Duodenal mucosa (tissue), 2 donors: ENCODE data around the gene POU3F2.

Source experiments
- H3K27ac ChIP-seq: one replicate; pipeline ENCODE4 v1.7.0; 2013; ENCODE audit warnings: low read depth, low read length
- H3K27me3 ChIP-seq, 2 donors: one replicate each; pipeline ENCODE4 v1.7.0; 2013; ENCODE audit warnings: low read length in 2 of 2, control low read depth in 1 of 2; ENCODE audit not compliant: insufficient read depth in 2 of 2, control insufficient read depth in 1 of 2
- H3K36me3 ChIP-seq, 2 donors: one replicate each; pipeline ENCODE4 v1.7.0; 2013; ENCODE audit warnings: low read length in 2 of 2, control low read depth in 1 of 2; ENCODE audit not compliant: insufficient read depth in 2 of 2, control insufficient read depth in 1 of 2
- H3K4me1 ChIP-seq, 2 donors: one replicate each; pipeline ENCODE4 v1.7.0; 2013; ENCODE audit warnings: low read length in 2 of 2, control low read depth in 1 of 2; ENCODE audit not compliant: insufficient read depth in 2 of 2, control insufficient read depth in 1 of 2
- H3K4me3 ChIP-seq, 2 donors: one replicate each; pipeline ENCODE4 v1.7.0; 2013; ENCODE audit warnings: low read length in 2 of 2, low read depth in 1 of 2
- H3K9ac ChIP-seq, 2 donors: one replicate each; pipeline ENCODE4 v1.7.0; 2013; ENCODE audit warnings: low read length in 2 of 2, low read depth in 1 of 2
- H3K9me3 ChIP-seq, 2 donors: one replicate each; pipeline ENCODE4 v1.7.0; 2013; ENCODE audit warnings: low read length in 2 of 2, control low read depth in 1 of 2; ENCODE audit not compliant: control insufficient read depth in 1 of 2

Gene POU3F2

GRCh38 chr6:98834060-98835031 lies at the start of gene POU3F2:
Gene POU3F2, plus strand, starts transcription at chr6:98834574. Its CDS starts 300 bp downstream, at chr6:98834874.
- Histone ChIP-seq H3K27me3 (peaks cover 74 to 82% of the 10 kb centered on the region in 2 donors), H3K36me3 (no peaks in the 10 kb centered on the region), H3K4me1 (peaks cover 10 to 25% of the 10 kb centered on the region in 2 donors), H3K9me3 (no peaks in the 10 kb centered on the region), H3K9ac (no peak within 1 kb of the TSS), H3K4me3 (peak within 1 kb of the TSS; percentile 69 to 72), H3K27ac (no peak within 1 kb of the TSS)

DNA sequence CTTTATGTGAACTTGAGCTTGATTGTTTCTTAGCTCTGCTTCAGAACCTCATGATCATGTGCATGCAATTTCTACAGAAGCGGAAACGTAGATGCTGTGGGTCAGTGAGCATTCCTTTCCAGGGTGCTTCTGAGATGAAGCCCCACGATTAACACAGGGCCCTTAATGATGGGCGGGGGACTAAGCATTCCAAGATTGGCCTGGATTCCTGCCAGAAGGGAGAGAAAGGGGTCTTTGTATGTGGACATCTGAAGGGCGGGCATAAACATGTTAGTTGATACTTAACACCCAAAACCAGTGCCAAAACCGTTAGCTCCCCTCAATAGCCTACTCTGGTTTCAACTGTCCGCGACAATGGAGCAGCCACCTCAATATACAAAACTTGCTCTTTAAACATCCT lies 46.9 kb upstream of the POU3F2 start:
- no peak overlapping the region for H3K9ac ChIP-seq

GRCh38 chr6:98787961-98788360 lies 46.4 kb upstream of the POU3F2 start:
- Histone ChIP-seq H3K4me3 (no peak overlapping the region), H3K9me3 (no peaks in the 10 kb centered on the region), H3K27me3 (no peaks in the 10 kb centered on the region), H3K27ac (no peak overlapping the region), H3K36me3 (no peaks in the 10 kb centered on the region), H3K4me1 (no peaks in the 10 kb centered on the region), H3K9ac (no peak overlapping the region)

More for the DNA sequence above, 46.9 kb upstream of the POU3F2 start:
- Histone ChIP-seq H3K27me3 (no peaks in the 10 kb centered on the region), H3K27ac (no peak overlapping the region), H3K36me3 (no peaks in the 10 kb centered on the region), H3K4me1 (no peaks in the 10 kb centered on the region), H3K9me3 (no peaks in the 10 kb centered on the region), H3K4me3 (no peak overlapping the region)

GRCh38 chr6:98794307-98794842 lies 40.0 kb upstream of the POU3F2 start:
- H3K27ac ChIP-seq: no peak overlapping the region
- H3K9me3 ChIP-seq: no peaks in the 10 kb centered on the region
- no peaks in the 10 kb centered on the region for H3K4me1 ChIP-seq
- no peak overlapping the region for H3K4me3 ChIP-seq
- no peaks in the 10 kb centered on the region for H3K27me3 ChIP-seq
- no peak overlapping the region for H3K9ac ChIP-seq
- no peaks in the 10 kb centered on the region for H3K36me3 ChIP-seq

DNA sequence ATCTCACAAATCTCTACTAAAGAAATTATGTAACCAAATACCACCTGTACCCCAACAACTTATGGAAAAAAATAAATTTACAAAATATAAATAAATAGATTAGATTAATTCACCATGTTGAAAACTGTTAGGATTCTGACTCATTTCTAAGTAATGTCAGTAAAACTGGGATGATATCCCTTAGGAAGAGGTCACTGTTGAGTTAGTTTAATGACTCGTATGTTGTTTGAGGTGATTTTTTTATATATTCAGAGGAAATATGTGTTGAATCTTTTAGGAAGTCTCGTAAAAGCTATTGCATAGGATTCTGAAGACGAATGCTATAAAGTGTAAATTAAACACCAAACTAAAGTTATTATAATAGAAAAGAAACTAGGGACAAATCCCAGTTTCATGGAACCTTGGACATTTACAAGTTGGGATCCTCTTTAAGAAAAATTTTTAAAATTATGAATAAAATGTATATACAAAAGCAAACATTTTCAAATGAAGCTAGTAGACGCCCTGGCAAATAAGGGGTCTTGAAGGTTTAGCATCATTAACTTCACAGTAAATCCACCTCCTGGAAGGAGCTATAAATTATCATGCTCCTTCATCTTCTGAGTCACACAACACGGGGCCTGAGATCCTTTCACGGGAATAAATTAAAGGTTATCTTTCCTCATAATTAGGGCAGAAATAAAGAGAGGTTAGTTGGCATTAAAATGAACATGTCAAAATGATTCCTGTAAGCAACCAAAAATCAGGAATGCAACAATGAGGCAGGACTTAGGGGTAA lies 37.0 kb upstream of the POU3F2 start:
- no peaks in the 10 kb centered on the region for H3K4me1 ChIP-seq
- H3K9me3 ChIP-seq: no peaks in the 10 kb centered on the region
- no peaks in the 10 kb centered on the region for H3K36me3 ChIP-seq
- no peak overlapping the region for H3K27ac ChIP-seq
- no peaks in the 10 kb centered on the region for H3K27me3 ChIP-seq
- no peak overlapping the region for H3K9ac ChIP-seq
- H3K4me3 ChIP-seq: no peak overlapping the region

- Histone ChIP-seq H3K27ac (no peak overlapping the region), H3K4me1 (no peaks in the 10 kb centered on the region), H3K9ac (no peak overlapping the region), H3K4me3 (no peak overlapping the region), H3K9me3 (no peaks in the 10 kb centered on the region), H3K36me3 (no peaks in the 10 kb centered on the region), H3K27me3 (no peaks in the 10 kb centered on the region)
Measured at GRCh38 chr6:98800866-98801265, 33.5 kb upstream of the POU3F2 start.

GRCh38 chr6:98808541-98809210 lies 25.7 kb upstream of the POU3F2 start:
- no peak overlapping the region for H3K4me3 ChIP-seq
- no peaks in the 10 kb centered on the region for H3K36me3 ChIP-seq
- H3K9ac ChIP-seq: no peak overlapping the region
- no peak overlapping the region for H3K27ac ChIP-seq
- H3K27me3 ChIP-seq: peaks cover 0 to 2% of the 10 kb centered on the region in 2 donors
- H3K9me3 ChIP-seq: no peaks in the 10 kb centered on the region
- no peaks in the 10 kb centered on the region for H3K4me1 ChIP-seq

DNA sequence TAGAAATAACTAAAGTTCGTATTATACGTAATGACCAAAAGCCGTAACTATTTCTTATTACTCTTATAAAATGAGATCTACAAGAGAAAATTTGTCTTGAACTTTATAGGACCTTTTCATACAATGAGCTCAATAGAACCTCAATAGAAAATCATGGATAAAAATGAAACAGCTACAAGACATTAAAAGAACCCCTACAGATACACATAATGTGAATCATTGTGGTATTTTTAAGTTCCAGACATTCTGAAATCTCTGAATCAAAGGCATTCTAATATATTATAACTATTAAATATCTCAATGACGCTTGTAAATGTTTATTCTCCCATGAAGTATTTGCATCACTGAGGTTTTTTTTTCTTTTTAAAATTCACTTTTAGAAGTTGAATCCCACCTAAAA lies 22.2 kb upstream of the POU3F2 start:
- Histone ChIP-seq H3K36me3 (no peaks in the 10 kb centered on the region), H3K4me1 (no peaks in the 10 kb centered on the region), H3K4me3 (no peak overlapping the region), H3K27me3 (peaks cover 0 to 2% of the 10 kb centered on the region in 2 donors), H3K9me3 (peaks cover 0 to 3% of the 10 kb centered on the region in 2 donors), H3K9ac (no peak overlapping the region), H3K27ac (no peak overlapping the region)

- Histone ChIP-seq H3K4me1 (no peaks in the 10 kb centered on the region), H3K27ac (no peak overlapping the region), H3K9me3 (peaks cover 0 to 3% of the 10 kb centered on the region in 2 donors), H3K4me3 (no peak overlapping the region), H3K27me3 (peaks cover 0 to 8% of the 10 kb centered on the region in 2 donors), H3K36me3 (no peaks in the 10 kb centered on the region), H3K9ac (no peak overlapping the region)
Measured at GRCh38 chr6:98816799-98817198, 17.6 kb upstream of the POU3F2 start.
